NCI-H1092 (cell line): ENCODE data around the gene SLC1A5.
"Not testable (repeated sequence)": the region's sequence is repeated elsewhere in the genome, so short reads cannot be mapped to it uniquely, and the experiment has no call there.

Experiments
- DNase-seq: peaks from one replicate; lab custom pipeline; 2025; lab: John Stamatoyannopoulos, UW

Gene SLC1A5

DNA sequence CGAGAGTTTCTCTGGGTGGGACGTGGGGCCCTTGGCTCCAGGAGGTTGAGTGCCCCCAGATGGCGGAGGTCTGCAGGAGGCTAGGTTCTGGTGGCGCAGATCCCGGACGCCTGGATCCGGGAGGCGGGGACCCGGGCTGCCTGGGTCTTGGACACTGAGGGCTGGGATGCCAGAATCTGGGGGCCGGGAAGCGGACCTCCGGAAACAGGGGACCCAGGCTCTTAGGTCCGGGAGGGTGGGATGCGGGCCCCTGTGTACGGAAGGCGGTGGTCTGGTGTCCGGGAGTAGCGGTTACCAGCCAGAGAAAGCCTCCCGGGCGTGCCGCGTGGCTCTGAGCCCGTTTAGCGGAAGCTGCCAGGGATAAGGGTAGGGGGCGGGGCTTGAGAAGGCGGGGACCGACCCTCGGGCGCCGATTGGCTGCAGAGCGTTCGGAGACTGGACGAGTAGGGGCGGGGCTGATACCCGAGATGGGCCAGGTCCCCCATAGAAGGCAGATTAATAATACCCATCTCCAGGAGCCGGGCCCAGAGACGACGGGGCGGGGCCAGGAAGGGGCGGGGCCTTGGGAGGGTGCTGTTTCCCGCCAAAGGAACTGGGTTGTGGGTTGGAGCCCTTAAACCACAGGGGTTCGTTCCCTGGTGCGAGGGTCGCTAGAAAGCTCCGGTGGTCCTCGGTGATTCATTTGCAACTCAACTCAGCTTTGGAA, at the start of gene SLC1A5:
SLC1A5 (minus strand) TSS at position 333 of the 706 bp plus-strand sequence. CDS start 629 bp downstream, outside the sequence.
- peak; percentile 89 for DNase-seq

- DNase-seq, result no peak
These were observed 49.8 kb upstream of the SLC1A5 start for GRCh38 chr19:46838160-46838559.

GRCh38 chr19:46834984-46835383, 46.6 kb upstream of the SLC1A5 start:
- DNase-seq, result no peak

DNA sequence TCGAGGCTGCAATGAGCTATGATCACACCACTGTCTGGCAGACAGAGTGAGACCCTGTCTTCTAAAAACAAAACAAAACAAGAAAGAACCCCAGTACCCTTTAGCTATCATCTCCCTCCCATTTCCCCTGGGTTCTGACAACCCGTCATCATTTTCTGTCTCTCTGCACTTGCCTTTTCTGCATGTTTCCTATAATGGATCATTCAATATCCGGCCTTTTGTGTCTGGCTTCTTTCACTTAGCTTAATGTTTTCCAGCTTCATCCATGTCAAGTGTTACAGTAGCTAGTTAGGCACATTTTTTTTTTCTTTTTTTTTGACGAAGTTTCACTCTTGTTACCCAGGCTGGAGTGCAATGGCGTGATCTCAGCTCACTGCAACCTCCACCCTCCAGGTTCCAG, 45.7 kb upstream of the SLC1A5 start:
- no peak for DNase-seq

DNA sequence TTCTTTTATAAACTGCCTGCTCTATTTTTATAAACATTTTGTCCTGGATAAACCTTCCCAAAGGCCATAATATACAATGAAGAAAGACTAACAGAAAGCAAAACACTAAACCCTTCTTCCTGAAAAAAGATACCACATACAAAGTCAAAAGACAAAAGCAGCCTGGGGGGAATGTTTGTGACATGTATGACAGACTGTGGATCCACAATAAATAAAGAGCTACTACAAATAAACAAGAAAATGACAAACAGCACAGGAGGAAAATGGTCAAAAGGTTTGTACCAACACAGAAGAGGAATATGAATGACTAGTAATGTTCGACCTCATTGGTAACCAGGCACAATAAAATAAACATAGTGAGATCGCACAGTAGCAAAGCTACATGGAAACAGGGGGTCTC, 42.5 kb upstream of the SLC1A5 start:
- DNase-seq, result no peak

DNA sequence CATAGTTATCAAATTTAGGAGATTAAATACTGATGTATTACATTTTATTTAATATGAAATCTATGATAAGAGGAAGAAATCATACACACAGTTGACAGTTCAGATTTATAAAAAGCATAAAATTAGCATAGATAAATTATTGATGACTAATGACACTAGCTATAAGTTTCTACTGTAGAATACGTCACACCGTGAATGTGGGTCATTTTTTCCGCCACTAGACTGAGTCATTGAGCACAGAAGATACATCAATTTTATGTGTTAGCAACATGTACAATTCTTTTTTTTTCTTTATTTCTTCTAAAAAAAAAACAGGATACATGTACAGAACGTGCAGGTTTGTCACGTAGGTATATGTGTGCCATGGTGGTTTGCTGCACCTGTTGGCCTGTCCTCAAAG, 40.1 kb upstream of the SLC1A5 start:
- DNase-seq, result no peak

GRCh38 chr19:46825731-46826055, 37.3 kb upstream of the SLC1A5 start:
- DNase-seq, result no peak

DNA sequence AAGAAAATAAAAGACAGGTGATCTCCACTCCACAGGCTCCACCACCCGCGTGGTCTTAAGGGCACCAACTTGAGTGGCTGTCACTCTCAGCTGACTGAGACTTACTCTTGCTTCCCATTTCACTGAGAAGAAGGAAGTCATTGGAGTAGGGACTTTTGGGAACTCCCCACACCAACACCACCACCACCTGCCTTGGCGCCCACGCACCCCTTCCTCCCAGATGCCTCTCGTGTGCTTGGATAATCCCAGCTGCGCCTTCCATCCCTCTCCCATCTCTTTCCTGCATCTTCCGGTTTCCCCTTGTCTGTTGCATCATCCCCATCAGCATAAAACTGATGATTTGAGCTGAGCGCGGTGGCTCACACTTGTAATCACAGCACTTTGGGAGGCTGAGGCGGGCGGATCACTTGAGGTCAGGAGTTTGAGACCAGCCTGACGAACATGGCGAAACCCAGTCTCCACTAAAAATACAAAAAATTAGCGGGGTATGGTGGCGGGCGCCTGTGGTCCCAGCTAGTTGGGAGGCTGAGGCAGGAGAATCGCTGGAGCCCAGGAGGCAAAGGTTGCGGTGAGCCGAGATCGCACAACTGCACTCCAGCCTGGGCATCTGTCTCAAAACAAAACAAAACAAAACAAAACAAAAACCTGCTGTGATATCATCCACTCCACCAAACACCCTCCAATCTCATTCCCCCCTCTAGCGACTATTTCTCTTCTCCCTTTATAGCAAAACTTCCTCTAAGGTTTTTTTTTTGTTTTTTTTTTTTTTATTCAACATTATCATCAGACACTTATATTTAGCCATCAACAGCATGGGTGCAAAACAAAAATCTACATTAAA, 36.7 kb upstream of the SLC1A5 start:
- DNase-seq, result no peak

DNA sequence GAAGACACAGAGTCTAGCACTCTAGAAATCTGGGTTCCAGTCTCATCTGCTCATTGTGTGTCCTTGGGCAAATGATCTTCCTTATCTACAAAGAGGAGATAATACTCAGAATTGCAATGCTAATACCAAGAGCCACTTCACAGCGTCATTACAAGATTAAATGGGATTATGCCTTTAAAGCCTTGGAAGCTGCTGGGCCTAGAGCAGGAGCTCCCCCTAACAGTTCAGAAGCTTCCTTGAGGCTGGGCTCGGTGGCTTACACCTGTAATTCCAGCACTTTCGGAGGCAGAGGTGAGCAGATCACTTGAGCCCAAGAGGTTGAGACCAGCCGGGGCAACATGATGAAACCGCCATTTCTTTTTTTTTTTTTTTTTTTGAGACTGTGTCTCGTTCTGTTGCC, 34.7 kb upstream of the SLC1A5 start:
- no peak for DNase-seq

DNA sequence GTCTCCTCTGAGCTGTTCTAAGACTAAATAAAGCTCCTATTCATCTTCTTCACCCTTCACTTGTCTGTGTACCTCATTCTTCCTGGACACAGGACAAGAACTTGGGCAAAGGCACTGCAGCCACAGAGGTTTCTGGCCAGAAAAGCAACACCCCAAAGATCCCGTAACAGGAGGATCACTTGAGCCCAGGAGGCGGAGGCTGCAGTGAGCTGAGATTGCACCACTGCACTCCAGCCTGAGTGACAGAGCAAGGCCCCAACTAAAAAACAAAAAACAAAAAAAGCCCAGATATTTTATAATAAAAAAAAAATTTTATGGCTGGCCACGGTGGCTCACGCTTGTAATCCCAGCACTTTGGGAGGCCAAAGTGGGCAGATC, 34.0 kb upstream of the SLC1A5 start:
- DNase-seq, result not testable (repeated sequence)

GRCh38 chr19:46821512-46822409, 33.4 kb upstream of the SLC1A5 start:
- no peak for DNase-seq

- DNase-seq, result no peak
These were observed 30.4 kb upstream of the SLC1A5 start for GRCh38 chr19:46818812-46819211.

DNA sequence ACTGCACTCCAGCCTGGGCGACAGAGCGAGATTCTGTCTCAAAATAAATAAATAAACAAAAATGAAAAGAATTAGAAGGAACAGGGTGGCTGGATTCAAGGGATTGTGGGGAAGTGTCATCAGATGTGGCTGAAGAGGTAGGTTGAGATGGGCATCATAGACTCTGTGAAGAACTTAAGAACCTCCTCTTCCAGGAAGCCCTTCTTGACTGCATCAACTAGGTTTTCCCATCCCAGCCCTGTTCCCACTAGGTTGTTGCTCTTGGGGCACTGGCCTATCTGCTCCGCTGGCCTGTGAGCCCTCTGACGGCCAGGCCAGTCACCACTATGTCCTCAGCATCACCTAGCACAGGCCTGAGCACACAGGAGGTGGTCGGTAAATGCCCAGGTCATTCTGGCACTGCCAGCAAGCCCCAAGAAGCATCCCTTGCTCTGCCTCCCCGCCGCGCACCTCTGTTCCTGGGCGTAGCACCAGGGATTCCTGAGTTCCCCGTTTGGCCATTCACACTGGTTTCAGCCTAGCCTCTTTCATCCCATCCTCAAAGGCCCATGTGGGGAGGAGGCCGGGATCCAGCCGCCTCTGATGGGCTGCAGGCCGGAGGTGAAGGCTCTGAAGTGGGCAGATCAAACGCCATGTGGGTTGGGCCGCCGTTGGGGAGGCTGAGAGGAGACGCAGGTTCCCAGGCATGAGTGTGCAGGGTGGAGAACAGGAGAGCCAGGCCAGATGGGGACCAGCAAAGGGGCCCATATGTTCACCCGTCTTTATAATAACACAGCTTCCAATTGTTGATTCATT, 27.6 kb upstream of the SLC1A5 start:
- no peak for DNase-seq

- DNase-seq, result peak; percentile 26
These were observed 25.5 kb upstream of the SLC1A5 start for GRCh38 chr19:46813839-46814358.

GRCh38 chr19:46812977-46813838, 24.8 kb upstream of the SLC1A5 start:
- no peak for DNase-seq

DNA sequence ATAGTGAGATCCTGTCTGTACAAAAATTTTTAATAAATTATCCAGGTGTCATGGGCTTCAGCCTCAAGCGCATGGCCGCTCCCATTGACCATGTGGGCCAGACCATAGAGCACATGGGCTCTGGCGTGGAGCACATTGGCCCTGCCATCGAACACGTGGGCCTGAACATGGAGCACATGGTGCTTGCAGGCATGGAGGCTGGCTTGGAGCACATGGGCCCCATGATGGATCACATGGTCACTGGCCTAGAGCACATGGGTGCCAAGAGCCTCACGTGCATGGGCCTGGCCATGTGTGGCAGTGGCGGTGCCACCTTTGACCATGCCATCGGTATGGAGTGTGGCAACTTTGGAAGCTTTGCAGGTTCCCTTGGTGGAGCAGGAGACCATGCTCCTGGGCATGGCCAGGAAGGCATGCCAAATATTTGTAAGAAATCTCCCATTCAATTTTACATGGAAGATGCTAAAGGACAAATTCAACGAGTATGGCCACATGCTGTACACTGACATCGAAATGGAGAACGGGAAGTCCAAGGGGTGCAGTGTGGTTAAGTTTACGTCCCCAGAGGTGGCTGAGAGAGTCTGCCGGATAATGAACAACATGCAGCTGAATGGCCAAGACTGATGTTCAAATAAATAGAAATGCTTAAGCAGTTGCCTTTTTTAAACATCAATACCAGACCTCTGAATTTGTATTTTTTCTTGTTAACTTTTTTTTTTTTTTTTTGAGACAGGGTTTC, 21.3 kb upstream of the SLC1A5 start:
- no peak for DNase-seq

- DNase-seq, result no peak
These were observed 18.3 kb upstream of the SLC1A5 start for GRCh38 chr19:46806656-46807055.

- not testable (repeated sequence) for DNase-seq
These were observed 16.0 kb upstream of the SLC1A5 start for GRCh38 chr19:46804432-46804831.

DNA sequence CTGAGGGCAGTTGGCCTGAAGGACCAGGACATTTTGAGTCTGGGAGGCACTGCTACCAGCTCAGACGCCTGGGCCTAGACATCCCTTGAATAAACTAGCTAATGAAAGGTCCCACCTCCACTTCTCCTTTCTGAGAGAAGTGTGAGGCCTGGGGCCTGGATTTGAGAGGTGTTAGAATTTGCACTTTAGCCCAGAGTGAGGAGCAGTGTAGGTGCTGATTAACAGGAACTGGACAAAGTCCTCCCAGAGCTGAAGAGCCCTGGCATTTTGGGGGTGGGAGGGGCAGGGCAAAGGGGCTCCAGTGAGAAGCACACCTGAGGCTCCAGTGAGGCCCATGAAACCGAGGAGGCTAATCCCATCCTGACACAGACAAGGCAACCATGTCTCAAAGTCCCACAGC, 15.2 kb upstream of the SLC1A5 start:
- no peak for DNase-seq

DNA sequence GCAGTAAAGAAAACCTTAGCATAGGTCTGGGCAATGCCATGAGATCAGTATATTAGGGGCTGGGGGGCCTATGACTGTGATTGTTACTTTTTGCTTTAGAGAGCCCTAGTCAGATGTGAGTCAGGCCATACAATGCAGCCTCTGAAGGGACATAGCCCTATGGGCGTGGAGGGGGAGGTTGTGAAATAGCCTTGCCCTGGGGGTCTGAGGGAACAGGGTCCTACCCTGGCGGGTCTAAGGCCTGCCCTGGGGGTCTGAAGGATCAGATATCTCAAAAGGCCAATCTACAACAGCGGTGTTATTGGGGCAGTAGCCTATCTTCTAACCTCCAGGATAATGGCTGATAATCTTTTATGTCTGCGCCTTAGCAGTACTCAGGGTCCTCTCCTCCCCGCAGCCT, 13.8 kb upstream of the SLC1A5 start:
- no peak for DNase-seq
